ENCODE data around the gene PTPN3. TPM values are rescaled to one million over a fixed set of nuclear protein-coding genes. Genes with fewer than 3 reads are reported as not detected.

The PTPN3 gene
- polyA plus RNA-seq, 4 donors = 42.9 to 58.5 (median 49.1) TPM

- DNase-seq (ENCODE audit: low read depth in 4 of 4, low spot score in 3 of 4) = no peak
Observed at GRCh38 chr9:109454601-109455155, 43.4 kb downstream of the PTPN3 start.

- no peak for DNase-seq (ENCODE audit: low read depth in 4 of 4, low spot score in 3 of 4)
Observed at GRCh38 chr9:109454041-109454440, 44.1 kb downstream of the PTPN3 start.

- no peak for DNase-seq (ENCODE audit: low read depth in 4 of 4, low spot score in 3 of 4)
Observed at GRCh38 chr9:109453210-109453842, 44.8 kb downstream of the PTPN3 start.

DNA sequence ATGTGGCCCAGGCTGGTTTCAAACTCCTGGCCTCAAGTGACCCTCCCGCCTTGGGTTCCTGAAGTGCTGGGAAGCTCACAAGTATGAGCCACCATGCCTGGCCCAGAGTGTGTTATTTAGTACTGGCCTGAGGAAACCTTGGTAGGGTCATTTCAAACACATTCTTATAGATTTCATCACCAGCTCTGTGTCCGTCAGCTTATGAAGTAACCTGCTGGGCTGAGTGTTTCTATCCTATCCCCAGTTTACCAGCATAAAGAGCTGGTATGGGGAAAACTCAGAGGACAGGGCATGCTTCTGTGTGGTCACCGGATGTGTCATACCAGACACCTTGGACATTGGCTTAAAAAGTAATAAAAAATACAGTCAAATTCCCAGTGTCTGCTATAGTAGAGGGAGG, 45.3 kb downstream of the PTPN3 start:
- DNase-seq (ENCODE audit: low read depth in 4 of 4, low spot score in 3 of 4) = no peak

DNA sequence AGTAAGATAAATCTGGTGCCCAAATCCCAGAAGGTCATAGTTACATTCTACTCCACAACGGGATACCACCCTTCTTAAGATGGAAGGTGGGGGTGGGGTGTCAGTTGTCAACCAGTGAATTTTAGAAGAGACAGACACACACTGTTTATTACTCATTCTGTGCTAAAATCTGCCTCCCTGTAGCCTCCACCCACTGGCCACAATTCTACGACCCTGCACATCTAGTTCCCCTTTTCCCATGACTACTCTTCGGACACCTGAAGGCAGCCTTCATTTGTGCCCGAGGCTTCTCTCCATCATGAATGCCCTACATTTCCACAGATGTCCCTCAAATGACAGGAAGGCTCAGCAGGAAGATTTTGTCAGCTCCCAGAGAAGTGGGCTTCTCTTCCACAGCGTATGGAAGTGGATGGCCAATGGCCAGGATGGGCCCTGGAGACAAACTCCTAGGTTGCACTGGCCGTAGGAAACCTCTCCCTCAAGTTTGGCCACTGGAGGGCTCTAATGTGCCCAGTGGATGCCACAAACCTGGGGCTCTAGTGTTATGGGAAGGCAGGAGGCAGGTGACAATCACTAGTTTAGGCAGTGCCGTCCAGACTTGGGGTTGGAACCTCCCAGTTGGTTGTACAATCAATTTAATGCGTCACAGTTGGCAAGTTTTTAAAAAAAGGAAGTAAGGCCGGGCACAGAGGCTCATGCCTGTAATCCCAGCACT, 46.6 kb downstream of the PTPN3 start:
- no peak for DNase-seq (ENCODE audit: low read depth in 4 of 4, low spot score in 3 of 4)

- DNase-seq (ENCODE audit: low read depth in 4 of 4, low spot score in 3 of 4) = no peak
Observed at GRCh38 chr9:109450346-109450745, 47.8 kb downstream of the PTPN3 start.

DNA sequence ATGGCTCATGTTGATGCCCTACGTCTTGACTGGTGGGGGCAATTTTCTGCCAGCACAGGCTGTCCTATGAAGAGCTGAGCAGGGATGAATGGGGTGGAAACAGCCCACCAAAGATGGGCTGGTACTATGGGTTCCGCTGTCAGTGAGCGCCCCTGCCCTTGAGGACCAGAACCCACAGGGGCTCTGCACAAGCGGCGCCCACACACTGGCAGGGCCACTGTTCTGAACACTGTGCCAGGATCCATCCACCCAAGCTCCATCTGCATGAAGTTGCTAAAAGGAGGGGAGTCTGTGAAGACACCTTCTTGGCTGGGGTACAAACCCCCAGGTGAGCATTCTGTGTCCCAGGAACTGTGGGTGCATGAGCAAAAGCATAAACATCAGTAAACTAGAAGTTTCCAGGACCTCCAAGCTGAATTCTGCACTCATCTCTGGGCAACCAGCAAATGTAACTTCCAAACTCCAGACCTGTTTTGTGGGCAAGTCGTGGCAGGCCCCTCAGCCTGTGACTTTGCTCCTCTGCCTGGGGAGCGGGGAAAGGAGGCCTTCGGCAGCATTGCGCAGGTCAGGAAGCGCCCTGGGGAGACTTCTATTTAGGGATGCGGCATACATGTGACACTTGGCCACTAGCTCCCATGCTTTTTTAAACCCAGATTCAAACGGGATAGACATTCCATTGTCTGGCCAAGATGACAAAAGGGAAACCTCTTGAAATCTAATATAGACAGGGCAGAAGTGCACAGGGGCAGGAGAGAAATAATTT, 48.9 kb downstream of the PTPN3 start:
- no peak for DNase-seq (ENCODE audit: low read depth in 4 of 4, low spot score in 3 of 4)

DNA sequence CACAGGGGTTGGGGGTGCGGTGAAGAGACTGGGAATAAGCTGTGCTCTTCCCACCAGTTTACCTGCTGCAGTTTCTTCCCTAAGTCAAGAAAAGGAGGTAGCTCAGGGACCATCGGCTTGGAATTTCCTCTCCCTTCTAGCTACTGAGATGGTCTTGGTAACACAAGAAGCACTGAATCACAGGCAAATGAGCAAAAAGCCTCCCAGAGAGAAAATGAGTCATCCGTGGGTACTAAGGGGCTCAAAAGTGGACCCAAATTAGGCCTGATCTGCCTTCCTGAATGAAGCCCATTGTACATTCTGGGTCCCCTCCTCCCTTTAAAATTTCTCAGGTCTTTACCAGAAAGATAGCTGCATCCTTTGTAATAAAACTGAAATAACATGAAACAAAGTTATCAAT, 49.9 kb downstream of the PTPN3 start:
- DNase-seq (ENCODE audit: low read depth in 4 of 4, low spot score in 3 of 4) = no peak

DNA sequence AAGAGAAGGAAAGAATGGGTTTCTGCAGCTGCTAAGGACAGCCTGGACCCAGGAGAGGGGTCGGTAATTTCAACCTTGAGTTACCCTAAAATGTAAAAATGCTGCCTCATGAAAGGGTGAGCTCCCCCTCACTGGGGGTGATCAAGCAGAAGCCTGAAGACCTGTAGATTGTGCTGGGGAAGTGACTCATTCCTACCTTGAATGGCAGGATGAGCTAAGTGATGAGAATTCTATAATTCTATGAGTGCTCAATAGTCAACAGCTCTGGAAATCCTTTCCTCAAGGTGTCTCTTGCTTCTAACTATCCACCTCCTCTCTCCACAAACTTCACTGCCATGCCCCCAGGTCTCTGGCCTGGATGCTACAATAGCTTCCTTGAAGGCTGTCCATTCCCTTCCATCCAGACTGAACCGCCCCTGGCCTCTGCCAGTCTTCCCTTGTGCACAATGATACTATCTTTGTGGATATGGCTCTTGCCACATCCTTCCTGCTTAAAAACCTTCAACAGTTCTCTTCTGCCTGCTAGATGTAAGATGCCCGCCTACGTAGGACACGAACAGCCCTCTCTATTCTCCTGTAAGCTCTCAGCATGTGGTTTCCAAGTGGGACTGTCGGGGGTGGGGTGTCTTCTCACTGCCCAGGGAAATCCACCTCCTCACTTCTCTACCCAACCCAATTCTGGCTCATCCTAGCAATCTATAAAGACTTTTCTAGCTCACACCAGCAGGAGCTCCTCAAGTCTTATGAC, 50.6 kb downstream of the PTPN3 start:
- no peak for DNase-seq (ENCODE audit: low read depth in 4 of 4, low spot score in 3 of 4)

- no peak for DNase-seq (ENCODE audit: low read depth in 4 of 4, low spot score in 3 of 4)
Observed at GRCh38 chr9:109444771-109445320, 53.3 kb downstream of the PTPN3 start.

- no peak for DNase-seq (ENCODE audit: low read depth in 4 of 4, low spot score in 3 of 4)
Observed at GRCh38 chr9:109442716-109443115, 55.4 kb downstream of the PTPN3 start.

- DNase-seq (ENCODE audit: low read depth in 4 of 4, low spot score in 3 of 4) = no peak
Observed at GRCh38 chr9:109441296-109441695, 56.8 kb downstream of the PTPN3 start.

GRCh38 chr9:109440797-109441287, 57.3 kb downstream of the PTPN3 start:
- peak; percentile 23 to 43 (median 38) for DNase-seq (ENCODE audit: low read depth in 4 of 4, low spot score in 3 of 4)

- no peak for DNase-seq (ENCODE audit: low read depth in 4 of 4, low spot score in 3 of 4)
Observed at GRCh38 chr9:109440117-109440515, 58.0 kb downstream of the PTPN3 start.

DNA sequence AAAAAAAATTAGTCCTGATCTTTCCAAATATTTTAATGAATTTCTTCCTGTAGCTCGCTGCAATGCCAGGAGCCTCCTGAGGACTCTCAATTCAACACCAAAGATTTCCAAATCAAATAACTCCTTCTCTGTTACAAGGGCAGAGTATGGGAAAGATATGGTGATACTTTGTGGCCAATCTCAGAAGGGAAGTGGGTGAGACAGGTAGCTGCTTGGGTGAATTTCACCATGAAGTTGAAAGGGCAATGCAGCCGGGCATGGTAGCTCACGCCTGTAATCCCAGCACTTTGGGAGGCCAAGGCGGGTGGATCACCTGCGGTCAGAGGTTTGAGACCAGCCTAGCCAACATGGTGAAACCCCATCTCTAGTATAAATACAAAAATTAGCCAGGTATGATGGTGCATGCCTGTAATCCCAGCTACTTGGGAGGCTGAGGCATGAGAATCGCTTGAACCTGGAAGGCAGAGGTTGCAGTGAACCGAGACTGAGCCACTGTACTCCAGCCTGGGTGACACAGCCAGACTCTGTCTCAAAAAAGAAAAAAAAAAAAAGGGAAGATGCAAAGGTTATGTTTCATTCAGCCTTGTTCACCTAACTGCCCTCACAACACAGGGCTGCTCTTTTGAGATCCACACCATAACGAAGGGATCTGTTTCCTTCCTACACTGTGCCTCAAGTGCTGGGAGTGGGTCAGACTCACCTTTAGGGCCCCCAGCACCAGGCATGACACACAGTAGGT, 58.6 kb downstream of the PTPN3 start:
- DNase-seq (ENCODE audit: low read depth in 4 of 4, low spot score in 3 of 4) = no peak

DNA sequence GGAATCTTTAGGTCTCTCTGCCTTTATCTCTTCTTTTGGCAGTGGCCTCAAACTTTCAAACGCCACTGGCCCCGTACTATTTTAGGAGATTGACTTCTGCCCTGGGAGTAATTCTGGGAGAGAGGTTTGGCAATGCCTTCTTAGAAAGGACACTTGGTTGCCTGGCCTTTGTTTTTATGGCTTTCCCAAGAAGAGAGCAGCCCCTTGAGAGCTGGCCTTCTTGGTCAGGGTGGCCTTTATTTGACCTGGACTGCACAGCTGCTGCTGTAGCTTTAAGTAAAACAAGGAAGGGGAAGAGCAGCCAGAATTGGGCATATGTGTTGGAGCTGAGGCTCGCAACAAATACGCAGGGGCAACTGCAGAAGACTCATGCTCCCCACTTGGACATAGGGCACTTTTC, 60.8 kb downstream of the PTPN3 start:
- no peak for DNase-seq (ENCODE audit: low read depth in 4 of 4, low spot score in 3 of 4)

- DNase-seq (ENCODE audit: low read depth in 4 of 4, low spot score in 3 of 4) = no peak
Observed at GRCh38 chr9:109436071-109436470, 62.0 kb downstream of the PTPN3 start.

- DNase-seq (ENCODE audit: low read depth in 4 of 4, low spot score in 3 of 4) = no peak
Observed at GRCh38 chr9:109433476-109433875, 64.6 kb downstream of the PTPN3 start.

DNA sequence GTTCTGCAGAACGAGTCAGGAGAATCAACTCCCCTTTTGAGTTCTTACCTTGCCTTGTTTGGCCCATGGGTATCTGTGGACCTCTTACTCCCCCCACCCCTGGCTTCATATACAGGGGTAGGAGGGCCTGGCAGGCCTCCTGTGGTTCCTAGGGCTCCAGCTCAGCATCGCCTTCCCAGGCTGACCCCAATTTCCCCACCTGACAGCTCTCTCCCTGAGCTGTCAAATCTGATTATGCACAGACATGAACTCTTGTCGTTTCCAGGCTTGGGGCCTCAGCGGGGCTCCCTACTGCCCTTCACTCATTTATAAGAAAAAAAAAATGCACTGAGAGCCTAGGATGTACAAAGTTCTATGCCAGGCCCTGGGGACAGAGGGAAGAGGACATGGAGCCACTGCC, 67.9 kb downstream of the PTPN3 start:
- DNase-seq (ENCODE audit: low read depth in 4 of 4, low spot score in 3 of 4) = no peak

GRCh38 chr9:109428854-109429253, 69.3 kb downstream of the PTPN3 start:
- no peak for DNase-seq (ENCODE audit: low read depth in 4 of 4, low spot score in 3 of 4)

All from right renal pelvis (tissue), 4 donors.